Stimulated activated CD8-positive, alpha-beta memory T cell treated with anti-CD3 and anti-CD28 coated beads, Interleukin-15, amount 100 ng/mL, for 48 hours (primary cell): ENCODE data around the gene NR4A1.
A peak's percentile ranks its signal among the peaks of the same experiment; 100 is the strongest.

Experiments used
- DNase-seq, 2 donors: peaks; one replicate each; pipeline ENCODE4 v3.0.0-alpha.2; 2020; ENCODE audit warnings: low read depth in 2 of 2

NR4A1 gene

DNA sequence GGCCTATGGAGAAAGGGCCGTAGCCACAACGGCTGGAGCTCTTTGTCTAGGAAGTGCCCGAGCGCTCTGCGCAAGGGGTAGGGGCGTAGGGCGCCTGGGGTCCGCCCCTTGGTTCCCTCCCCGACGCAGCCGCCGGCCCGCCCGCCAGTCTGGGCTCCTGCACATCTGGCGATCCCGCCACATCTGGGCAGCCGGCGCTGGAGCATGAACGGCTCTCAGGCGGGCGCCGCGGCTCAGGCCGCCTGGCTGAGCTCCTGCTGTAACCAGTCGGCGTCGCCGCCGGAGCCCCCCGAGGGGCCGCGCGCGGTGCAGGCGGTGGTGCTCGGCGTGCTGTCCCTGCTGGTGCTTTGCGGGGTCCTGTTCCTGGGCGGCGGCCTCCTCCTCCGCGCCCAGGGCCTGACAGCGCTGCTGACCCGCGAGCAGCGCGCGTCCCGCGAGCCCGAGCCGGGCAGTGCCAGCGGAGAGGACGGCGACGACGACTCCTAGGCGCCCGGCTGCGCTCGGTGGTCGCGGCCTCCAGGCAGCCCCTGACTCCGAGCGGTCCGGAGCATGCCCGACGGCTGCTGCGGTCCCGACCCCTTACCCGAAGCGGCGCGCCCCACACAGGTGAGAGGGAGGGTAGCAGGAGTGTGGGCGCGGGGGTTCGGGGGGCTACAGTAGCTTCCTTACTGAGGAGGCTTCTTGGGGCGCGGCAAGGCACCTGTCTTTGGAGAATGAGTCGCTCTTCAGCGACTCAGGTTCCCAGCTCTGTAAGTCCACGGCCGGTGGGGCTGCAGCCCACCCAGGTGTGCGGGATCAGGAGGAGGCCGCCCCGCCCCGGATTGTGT, 28.5 kb downstream of the NR4A1 start, which contains the start of gene SMIM41:
TSS of gene SMIM41 (plus strand) at position 129 of the 827 bp plus-strand sequence. CDS start at position 205, 76 bp downstream.
- no peak for DNase-seq

DNA sequence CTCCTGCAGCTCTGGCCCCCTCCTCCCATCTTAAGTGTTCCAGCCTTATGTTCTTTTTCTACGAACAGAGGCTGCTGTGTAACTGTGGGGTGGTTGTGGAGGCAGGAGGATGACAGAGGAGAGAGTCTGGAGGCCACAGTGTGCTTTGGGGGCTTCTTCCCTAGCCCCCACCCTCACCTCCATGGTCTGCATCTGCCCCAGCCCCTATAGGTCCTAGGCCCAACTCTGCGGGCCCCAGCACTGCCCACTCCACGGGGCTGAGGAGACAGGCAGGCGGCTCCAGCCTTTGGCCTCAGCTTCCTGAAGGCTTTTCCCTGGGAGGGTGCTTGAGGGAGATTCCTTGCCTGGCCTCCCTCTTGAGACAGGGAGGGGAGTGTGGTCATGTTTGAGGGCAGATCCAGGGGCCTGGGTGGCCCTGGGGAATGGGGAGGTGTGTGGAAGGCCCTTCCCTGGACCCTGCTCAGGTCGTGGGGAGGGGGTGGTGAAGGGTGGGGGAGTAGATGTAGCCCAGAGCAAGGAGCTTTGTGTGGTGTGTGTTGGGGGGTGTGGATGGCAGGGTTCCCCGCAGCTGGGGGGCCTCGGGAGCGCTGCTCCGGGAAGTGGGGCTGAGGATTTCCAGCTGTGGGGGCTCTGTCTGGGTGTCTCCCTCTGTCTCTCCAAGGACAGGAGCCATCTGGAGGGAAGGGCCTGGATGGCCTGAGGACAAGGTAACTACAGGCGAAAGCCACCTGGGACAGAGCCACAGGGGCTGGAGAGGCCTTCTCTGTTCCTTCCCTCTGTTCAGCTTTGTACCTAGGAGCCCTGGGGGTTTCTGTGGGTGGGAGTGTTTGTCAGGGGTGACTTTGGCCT, 29.4 kb downstream of the NR4A1 start:
- no peak for DNase-seq

DNA sequence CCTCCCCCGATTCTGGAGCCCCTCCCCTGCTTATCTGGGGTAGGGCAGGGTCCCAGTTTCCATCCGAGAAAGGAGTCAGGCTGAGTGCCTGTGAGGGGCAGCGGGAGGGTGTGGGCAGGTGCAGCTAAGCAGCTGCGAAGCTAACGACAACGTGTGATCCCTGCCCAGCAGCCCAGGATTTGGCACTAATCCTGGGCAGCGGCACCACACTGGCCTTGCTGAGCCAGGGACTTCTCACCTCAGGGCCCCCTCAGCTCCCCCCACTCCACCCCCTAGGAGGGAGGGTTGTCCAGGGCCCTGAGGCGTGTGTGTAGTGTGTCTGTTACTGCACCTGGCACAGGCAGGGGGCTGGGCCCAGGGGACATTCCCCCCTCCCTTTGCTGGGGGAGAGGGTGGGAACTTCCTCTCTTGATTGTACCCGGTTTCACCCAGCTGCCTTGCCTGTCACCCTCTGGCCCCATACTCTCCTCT, 30.1 kb downstream of the NR4A1 start:
- DNase-seq: no peak

DNA sequence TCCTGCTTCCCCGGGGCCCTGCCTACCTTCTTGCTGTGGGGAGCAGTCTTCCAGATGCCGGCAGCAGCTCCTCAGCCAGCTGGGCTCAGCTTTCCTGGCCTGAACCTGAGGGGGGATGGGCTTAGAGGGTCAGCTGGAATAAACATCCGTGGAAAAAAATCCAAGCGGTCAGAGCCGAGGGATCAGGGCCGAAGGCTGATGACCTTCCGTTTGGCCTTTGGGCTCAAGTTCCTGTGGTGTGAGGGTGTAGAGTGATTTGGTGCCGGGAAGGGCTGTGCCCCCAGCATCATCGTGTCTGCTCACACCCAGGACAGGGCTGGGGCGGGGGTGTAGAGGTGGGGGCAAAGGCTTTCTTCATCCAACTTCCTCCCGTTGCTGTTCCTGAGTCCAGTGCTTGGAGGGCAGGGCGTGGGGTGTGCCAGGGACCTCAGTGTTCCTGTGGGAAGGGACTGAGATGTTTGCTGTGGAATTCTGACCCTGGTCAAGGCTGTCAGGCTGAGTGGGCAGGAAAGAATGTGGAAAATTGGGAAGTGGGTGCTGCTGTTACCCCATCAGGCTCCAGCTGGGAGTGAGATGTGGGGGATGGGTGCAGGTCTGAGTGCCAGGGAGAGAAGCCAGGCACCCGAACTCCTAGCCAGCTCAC, 30.9 kb downstream of the NR4A1 start:
- no peak for DNase-seq

DNA sequence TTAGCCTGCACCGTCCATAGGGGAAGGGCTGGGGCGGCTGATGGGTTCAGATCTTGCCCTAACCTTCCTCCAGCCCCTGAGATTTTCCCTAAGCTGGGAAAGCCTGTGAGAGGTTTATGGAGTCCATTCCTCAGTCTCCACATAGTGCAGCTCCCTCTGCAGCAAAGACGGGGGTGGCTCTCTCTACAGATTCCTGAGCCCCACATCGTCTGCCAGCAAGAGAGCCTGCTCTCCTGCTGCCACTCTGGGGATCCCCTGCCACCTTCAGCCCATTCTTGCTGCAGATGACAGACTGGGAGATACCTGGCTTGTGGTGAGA, 31.4 kb downstream of the NR4A1 start:
- no peak for DNase-seq

DNA sequence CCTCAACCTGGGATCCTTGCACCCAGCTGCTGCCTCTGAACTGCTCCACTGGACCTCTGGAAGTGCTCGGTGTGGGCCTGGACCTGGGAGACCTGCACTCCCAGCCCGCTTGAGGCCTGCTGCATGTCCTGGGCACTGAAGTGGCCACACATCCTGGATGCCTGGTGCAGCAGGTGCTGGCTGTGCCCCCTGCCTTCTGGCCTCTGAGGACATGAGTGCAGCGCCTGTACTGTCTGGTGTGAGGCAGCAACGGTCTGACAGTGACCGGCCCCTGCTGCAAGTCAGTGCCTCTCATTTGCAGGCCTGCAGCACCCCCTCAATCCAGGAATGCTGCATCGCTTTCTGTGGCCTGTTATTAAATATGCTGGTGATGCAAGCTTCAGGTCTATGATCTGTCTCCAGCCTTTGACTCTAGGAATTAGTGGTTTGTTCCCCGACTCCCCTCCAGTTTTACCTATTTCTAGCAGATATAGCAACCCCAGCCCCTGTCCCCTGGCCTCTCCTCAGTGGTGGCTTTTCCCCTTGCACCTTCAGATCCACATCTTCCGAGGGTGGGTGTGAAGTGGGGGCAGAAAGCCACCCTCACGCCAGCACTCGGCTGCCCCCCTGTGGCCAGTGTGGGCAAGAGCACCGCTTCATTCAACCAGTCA, 31.9 kb downstream of the NR4A1 start:
- peak; percentile 42 to 55 for DNase-seq

DNA sequence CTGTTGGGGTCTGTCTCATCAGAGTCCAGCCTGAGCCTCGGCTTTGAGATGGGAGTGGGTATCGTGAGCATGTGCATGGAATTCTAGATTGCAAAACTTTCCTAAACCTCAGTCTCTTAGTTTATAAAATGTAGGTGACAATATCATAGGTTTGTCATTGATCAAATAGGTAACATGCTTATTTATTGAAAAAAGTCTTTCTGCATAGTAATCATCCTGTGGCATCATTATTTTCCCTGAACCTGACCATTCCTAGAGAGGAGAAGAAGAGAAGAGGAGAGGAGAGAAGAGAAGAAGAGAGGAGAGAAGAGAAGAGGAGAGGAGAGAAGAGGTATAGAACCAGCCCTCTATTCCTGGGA, 32.4 kb downstream of the NR4A1 start:
- no peak for DNase-seq

DNA sequence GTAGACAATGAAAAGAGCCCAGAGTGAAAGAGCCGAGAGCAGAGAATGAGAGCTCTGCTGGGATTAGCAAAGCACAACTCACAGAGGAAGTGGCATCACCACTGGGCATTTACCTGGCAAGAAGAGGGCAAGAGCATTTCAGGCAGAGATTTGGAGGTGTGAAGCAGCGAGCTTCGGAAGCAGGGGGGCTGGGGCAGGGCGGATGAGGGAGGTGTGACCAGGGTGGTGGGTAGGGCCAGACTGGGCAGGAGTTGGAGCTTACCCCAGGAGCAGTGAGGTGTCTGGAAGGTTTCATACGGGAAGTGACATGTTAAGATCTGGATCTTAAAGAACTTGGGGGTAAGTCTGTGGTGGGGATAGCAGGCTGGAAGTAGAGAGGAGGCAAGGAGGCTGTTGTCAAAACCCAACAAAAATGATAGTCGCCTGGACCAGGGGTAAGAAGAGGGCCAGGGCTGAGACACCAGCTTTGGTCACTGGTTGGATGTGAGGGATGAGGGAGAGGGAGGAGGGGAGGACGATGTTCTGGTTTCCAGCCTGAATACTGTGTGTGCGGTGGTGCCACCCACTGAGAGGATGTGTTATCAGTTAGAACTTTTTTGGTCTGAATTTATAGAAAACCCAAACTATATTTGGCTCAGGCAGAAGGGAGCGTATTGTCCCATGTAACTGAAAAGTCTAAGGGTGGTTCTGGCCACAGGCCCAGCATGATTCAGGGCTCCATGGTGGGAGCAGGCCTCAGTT, 33.4 kb downstream of the NR4A1 start:
- no peak for DNase-seq

DNA sequence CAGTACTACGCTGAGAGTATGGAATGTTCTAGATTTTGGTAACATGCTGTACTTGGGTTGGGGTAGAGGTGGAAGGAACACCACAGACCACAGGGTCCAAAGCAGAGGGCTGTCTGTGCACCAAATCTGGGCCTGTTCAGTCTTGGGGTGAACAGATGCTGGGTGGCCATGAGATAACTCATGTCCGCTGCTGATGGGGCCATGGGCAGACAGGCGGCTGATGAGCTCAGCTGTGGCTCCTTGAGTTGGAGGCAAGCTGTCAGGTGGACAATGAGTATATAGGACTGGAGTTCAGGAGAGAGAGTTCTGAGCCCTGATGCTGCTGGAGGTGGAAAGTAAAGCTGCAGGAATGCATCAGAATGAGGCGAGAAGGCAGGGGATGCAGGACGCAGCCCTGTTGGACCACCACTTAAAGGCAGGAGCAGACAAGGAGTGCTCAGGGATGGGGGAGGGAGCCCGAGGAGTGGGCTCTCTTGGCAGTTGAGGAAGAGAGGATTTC, 34.5 kb downstream of the NR4A1 start:
- no peak for DNase-seq

DNA sequence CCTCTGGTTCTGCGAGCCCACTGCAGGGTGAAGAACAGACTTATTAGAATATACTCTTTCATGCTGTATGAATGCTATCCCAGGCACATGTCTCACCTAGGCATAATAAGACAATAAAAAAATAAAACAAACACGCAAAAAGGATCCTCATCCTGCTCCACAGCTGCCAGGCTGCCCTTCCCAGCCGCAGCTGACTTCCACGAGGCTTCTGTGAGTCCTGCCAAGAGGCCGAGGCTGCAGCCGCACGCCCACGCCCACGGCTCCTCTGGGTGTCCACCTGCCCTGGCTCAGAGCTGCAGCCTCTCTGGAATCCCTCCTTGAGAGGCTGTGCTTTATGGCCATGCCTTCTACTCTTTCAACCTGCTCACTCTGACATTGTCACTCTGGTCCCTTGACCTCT, 35.1 kb downstream of the NR4A1 start:
- no peak for DNase-seq

DNA sequence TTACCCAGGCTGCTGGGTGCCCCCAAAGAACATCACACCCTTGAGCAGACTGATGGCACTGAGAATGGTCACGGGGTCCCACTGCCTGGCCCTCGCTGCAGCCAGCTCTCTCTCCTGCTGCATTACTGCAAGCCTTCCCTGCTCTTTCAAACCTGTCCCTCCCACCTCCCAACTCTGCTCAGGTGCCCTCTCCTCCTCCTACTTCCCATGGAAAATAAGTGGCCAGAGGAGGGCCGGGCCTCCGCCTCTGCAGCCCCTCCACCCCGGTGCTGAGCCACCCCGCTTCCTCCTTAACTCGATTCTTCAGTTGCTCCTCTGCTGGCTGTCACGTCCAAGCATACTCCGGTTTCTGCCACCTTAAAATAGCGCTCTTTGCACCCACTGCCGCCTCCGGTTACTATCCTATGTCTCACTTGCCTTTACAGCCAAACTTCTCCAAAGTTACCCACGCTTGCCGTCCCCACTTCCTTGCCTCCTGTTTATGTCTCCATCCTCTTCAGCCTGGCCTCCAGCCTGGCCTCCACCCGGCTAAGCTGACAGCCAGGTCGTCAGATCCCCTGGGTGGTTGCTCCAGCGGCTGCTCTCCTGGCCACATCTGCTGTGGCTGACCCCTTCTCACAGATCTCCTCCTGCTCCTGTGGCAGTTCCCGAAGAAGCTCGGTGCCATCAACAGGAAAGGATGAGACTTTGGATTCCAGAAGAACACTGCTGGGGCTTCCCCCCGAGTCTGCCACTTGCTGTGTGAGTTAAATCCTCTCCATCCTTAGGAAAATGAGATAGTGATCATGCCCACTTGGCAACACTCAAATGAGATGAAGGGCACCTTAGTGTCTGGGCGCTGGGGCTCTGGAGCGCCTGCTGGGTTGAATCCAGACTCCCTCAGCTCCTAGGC, 35.9 kb downstream of the NR4A1 start:
- no peak for DNase-seq

DNA sequence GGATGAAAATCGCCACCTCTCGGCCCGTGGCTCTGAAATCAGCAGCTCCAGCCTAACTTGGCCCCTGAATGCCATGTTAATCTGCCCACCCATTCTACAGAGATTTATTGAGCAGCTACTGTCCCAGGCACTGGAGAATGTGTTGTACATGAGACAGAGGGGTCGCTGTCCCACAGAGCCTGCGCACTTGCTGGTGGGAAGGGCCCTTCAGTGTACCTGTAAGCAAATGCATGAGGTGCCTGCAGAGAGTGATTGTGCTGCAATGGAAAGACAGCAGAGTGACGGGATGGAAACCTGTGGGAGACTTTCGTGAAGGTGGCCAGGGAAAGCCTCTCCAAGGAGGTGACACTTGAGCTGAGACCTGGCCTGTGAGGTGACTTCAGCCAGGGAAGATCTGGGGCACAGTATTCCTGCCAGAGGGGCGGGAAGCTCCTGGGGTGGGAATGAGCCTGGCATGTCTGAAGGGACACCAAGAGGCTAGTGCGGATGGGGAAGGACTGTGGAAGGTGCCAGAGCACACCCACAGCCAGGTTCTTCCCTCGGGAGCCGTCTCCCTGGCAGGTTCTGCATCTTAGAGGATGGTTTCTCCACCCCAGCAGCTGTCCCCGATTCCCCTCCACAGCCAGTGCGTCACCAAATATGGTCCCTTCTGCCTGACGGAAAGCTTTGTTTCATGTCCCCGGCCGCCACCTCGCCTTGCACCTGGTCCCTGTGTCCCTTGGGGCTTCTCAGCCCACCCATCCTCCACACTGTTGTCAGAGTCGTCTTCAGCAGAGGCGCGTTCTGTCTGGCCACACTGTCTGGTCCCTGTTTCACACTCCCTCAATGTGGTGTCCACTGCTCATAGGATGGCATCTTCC, 36.9 kb downstream of the NR4A1 start:
- no peak for DNase-seq

DNA sequence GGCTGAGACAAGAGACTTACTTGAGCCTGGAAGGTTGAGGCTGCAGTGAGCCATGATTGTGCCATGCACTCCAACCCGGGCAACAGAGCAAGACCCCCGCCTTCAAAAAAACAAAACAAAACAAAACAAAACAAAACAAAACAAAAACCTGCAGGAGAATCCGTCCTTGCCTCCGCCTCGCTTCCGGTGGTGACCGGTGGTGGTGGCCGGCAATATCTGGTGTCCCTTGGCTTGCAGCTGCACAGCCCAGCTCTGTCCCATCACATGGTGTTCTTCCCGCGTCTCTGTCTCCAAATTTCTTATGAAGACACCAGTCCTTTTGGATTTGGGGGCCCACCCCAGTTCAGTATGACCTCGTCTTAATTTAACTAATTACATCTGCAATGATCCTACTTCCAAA, 38.2 kb downstream of the NR4A1 start:
- no peak for DNase-seq

DNA sequence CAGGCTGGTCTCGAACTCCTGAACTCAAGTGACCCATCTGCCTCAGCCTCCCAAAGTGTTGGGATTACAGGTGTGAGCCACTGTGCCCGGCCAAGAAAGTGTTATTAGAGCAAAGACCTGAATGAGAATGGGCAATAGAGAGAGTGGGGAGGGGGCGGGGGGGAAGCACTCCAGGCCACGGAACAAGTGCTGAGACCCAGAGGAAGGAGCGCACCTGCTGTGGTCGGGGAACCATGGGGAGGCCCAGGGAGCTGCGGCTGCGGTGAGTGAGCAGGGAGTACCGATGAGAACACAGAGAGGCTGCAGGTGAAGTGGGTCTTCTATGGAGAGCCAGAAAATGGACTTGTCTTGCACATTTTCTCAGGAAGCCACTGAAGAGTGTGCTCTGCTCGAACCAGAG, 39.0 kb downstream of the NR4A1 start:
- DNase-seq: no peak

DNA sequence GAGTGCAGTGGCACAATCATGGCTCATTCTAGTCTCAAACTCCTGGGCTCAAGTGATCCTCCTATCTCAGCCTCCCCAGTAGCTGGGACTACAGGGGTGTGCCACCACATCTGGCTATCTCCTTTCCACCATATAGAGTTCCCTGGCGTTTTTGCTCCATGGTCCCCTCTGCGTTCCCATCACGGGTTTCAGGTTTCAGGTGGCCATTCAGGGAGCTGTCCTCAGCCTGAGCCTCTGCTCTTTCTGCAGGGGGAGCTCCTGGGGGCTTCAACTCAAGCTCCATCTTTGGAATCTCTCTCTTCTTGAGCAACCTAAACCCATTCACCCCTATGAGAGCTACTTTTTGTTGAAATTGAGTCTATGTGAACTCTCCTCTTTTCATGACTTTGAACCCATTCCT, 39.8 kb downstream of the NR4A1 start:
- no peak for DNase-seq

DNA sequence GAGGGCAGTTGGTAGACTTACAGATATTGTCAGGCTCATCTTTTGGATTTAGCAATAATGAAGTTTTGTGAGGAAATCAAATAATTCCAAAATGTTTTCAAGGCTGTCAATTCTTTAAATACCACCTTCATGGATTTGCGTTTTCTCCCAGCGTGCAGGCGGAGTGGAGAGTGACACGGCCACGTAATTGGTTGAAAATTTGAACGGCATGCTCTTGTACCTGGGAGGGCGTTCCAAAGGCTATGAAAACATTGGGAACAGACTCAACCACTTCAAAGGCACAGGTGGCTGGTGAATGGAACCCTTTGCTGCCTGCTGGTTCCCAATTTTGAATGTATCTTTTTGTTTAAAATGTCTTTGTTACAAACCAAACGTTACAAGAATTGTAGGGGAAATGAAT, 40.6 kb downstream of the NR4A1 start:
- DNase-seq: no peak

DNA sequence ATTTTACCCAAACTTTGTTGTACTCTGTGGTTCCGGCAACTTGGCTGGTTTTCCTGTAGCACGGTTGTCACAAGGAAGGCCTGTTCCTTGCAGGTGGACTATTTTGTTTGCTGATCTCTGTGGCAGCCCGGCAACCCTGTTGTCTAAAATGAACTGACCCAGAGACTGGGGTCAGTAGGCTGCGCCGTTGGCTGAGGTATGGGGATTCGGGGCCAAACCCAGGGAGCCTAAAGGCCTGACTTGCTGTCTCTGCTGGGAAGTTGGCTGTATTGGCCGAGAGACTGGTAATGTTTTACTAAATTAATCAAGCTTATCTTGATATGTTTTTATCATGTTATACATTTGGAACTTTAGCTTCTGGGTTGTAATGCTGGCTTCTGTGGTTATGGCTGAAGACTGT, 42.1 kb downstream of the NR4A1 start:
- DNase-seq: no peak

DNA sequence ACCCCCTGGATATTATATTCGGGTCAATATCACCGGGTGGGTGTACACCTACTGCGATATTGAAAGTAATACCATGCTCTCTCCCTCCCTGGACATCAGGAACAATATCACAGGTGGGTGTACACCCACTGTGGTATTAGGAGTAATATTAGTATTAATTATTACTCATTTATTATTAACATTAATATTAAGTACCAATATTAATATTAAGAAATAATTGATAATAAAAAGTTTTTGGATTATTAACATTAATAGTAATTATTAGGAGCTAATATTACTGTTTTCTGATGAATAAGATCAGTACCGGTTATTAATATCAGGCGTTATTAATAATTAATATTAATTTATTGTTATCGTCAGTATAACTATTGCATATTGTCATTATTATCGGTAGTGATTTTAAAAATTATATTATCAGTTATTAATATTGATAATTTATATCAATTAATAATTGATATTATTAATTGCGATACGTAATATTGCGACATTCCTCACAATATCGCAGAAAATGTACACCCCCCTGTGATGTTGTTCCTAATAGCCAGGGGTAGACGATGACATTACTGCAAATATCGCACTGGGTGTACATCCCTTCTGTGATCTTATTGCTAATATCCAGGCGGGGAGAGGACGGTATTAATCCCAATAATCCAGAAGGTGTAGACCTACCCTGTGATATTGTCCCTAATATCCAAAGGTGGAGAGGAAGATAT, 45.2 kb downstream of the NR4A1 start:
- no peak for DNase-seq
